DND-41 (cell line): ENCODE data around the gene C13orf46.
A peak's percentile ranks its signal among the peaks of the same experiment; 100 is the strongest.

Experiments used
- ATAC-seq: fragments of 200-7000 bp; cut with Tn5 transposase; 3 replicates; pipeline ENCODE4 v1.9.1; 2021; ENCODE audit warnings: low read depth; ENCODE audit not compliant: insufficient read depth
- DNase-seq: peaks from one replicate; pipeline ENCODE4 v3.0.0-alpha.2; 2020
- H2AFZ ChIP-seq: 2 replicates; pipeline ENCODE4 v1.6.0; 2012; ENCODE audit warnings: low read depth, low read length
- H3K27ac ChIP-seq: 2 replicates; pipeline ENCODE4 v1.5.1; 2012; ENCODE audit warnings: low read length, inconsistent platforms
- H3K27me3 ChIP-seq: fragments of 200-600 bp; sonication (generic); 2 replicates; pipeline ENCODE4 v1.6.0; 2012; ENCODE audit warnings: low read length, mild to moderate bottlenecking, inconsistent platforms; ENCODE audit not compliant: insufficient read depth, poor library complexity
- H3K36me3 ChIP-seq: 2 replicates; pipeline ENCODE4 v1.5.1; 2012; ENCODE audit warnings: low read length, inconsistent platforms; ENCODE audit not compliant: insufficient read depth
- H3K4me1 ChIP-seq: 2 replicates; pipeline ENCODE4 v1.5.1; 2012; ENCODE audit warnings: mild to moderate bottlenecking, low read length; ENCODE audit not compliant: insufficient read depth
- H3K4me2 ChIP-seq: 2 replicates; pipeline ENCODE4 v1.6.0; 2012; ENCODE audit warnings: mild to moderate bottlenecking, moderate library complexity, low read length, inconsistent platforms; ENCODE audit not compliant: insufficient read depth
- H3K4me3 ChIP-seq, 2 experiments: fragments of 200-600 bp in 1 of 2; shearing (Covaris generic) in 1 of 2; 2 replicates each; pipeline ENCODE4 v1.5.1; 2012 to 2016; ENCODE audit warnings: inconsistent platforms in 2 of 2, low read length in 2 of 2, mild to moderate bottlenecking in 2 of 2, low read depth in 1 of 2, moderate library complexity in 1 of 2
- H3K79me2 ChIP-seq: 2 replicates; pipeline ENCODE4 v1.6.0; 2012; ENCODE audit warnings: low read length, inconsistent platforms; ENCODE audit not compliant: insufficient read depth
- H3K9ac ChIP-seq: 2 replicates; pipeline ENCODE4 v1.6.0; 2012; ENCODE audit warnings: low read depth, mild to moderate bottlenecking, inconsistent platforms, low read length, moderate library complexity
- H3K9me3 ChIP-seq: 2 replicates; pipeline ENCODE4 v1.5.1; 2012; ENCODE audit warnings: low read length, moderate library complexity, mild to moderate bottlenecking, inconsistent platforms; ENCODE audit not compliant: insufficient read depth, severe bottlenecking
- H4K20me1 ChIP-seq: 2 replicates; pipeline ENCODE4 v1.6.0; 2012; ENCODE audit warnings: low read length; ENCODE audit not compliant: insufficient read depth
- EZH2 ChIP-seq: IDR thresholded peaks from 3 replicates; pipeline ENCODE4 v1.6.1; 2012; ENCODE audit warnings: borderline replicate concordance, low read depth, mild to moderate bottlenecking, moderate library complexity, low read length, inconsistent platforms; ENCODE audit not compliant: severe bottlenecking
- TF ChIP-seq, protein P1 (sequence below): IDR thresholded peaks from 2 replicates; pipeline ENCODE4 v1.5.1; 2012; ENCODE audit warnings: borderline replicate concordance, low read length, moderate library complexity, mild to moderate bottlenecking; ENCODE audit not compliant: poor library complexity, severe bottlenecking; ENCODE audit errors: extremely low read depth

C13orf46 gene

DNA sequence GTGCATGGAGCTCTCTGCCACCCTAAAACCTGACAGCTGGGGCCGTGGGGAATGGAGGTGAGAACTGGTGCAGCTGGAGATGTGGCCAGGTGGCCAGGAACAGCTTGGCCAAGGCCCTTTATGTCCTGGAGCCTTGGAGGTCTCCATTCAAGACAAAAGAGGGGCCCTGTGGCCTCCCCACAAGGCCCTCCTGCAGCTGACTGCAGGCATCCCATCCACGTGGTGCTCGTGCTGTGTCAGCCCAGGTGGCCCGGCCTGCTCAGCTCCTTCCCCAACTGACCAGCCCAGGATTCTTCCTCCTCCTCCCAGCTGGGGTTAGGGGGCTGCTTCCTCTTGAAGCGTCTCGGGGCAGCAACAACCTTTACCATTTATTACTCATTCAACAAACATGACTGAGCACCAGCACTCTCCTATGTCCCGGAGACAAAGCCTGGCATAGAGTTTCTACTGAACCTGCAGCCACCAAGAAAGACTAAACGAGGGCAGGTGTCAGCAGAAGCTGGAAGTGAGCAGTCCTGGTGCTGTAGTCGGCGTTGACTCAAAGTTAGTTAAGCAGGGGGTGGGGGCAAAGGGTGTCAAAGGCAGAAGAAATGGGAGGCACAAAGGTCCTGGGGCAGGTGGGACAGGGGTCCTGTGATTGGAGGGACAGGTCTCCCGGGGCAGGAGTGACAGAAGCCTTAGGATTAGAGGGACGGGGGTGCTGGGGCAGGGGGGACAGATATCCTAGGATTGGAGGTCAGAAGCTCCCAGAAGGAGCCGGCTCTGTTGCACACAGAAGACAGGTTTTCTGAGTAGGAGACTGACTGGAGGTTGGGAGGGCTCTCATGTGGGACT lies 23.3 kb upstream of the C13orf46 start:
- no peaks in the 10 kb centered on the region for H3K4me1 ChIP-seq
- no peak overlapping the region for H3K9ac ChIP-seq
- H2AFZ ChIP-seq = no peak overlapping the region
- H4K20me1 ChIP-seq = peaks cover 4% of the 10 kb centered on the region
- H3K36me3 ChIP-seq = peaks cover 58% of the 10 kb centered on the region
- ATAC-seq (no peak), DNase-seq (no peak)
- no peak overlapping the region for H3K27ac ChIP-seq
- H3K4me3 ChIP-seq = no peak overlapping the region
- TF ChIP-seq, protein P1, sequence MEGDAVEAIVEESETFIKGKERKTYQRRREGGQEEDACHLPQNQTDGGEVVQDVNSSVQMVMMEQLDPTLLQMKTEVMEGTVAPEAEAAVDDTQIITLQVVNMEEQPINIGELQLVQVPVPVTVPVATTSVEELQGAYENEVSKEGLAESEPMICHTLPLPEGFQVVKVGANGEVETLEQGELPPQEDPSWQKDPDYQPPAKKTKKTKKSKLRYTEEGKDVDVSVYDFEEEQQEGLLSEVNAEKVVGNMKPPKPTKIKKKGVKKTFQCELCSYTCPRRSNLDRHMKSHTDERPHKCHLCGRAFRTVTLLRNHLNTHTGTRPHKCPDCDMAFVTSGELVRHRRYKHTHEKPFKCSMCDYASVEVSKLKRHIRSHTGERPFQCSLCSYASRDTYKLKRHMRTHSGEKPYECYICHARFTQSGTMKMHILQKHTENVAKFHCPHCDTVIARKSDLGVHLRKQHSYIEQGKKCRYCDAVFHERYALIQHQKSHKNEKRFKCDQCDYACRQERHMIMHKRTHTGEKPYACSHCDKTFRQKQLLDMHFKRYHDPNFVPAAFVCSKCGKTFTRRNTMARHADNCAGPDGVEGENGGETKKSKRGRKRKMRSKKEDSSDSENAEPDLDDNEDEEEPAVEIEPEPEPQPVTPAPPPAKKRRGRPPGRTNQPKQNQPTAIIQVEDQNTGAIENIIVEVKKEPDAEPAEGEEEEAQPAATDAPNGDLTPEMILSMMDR = no peak
- no peak for TF ChIP-seq EZH2
- H3K27me3 ChIP-seq = no peaks in the 10 kb centered on the region
- H3K9me3 ChIP-seq = no peaks in the 10 kb centered on the region
- H3K4me2 ChIP-seq = no peak overlapping the region
- H3K79me2 ChIP-seq = no peaks in the 10 kb centered on the region

DNA sequence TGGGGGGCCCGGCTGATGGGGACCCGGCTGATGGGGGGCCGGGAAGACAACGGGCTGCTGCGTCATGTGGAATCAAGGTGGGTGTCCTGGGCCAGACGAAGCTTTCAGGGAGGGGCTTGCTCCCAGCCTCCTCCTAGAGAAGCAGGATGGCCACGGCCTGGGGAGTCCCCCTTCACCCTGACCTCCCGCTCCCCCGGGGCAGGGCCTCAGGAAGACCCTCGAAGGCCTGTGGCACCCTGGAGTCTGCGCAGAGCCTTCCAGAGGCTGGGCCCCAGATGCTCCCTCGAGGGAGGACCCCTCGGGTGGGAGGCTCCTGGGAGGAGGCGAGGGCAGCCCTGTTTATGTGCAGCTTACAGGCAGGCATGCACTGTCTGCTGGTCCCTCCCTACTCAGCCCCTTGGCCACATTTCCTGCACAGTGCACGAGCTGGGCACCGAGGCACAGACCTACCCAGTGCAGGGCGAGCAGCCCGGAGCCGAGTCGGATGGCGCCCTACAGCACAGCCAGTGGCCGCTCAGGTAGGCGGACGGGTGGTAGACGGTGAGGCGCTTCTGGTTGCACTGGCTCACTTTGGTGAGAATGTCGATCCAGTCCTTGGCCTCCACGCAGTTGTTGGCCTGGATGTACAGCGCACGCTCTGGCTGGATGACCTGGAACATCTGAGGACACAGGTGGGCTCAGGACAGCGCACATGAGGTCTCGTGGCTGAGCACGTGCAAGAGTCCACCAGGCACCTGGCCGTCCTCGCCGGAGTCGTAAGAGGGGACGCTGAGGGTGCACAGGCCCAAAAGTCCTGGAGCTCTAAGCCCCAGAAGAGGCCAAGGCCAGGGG lies 22.4 kb upstream of the C13orf46 start:
- DNase-seq (no peak), ATAC-seq (0 out of 3 replicates have a peak, but pooled peaks have one; percentile 17)
- Histone ChIP-seq H3K36me3 (peaks cover 66% of the 10 kb centered on the region), H4K20me1 (peaks cover 4% of the 10 kb centered on the region), H3K79me2 (no peaks in the 10 kb centered on the region), H3K4me1 (no peaks in the 10 kb centered on the region), H2AFZ (no peak overlapping the region), H3K9ac (no peak overlapping the region), H3K27ac (no peak overlapping the region), H3K9me3 (no peaks in the 10 kb centered on the region), H3K4me2 (no peak overlapping the region), H3K4me3 (no peak overlapping the region), H3K27me3 (no peaks in the 10 kb centered on the region)
- TF ChIP-seq, protein P1 = no peak
- no peak for TF ChIP-seq EZH2

DNA sequence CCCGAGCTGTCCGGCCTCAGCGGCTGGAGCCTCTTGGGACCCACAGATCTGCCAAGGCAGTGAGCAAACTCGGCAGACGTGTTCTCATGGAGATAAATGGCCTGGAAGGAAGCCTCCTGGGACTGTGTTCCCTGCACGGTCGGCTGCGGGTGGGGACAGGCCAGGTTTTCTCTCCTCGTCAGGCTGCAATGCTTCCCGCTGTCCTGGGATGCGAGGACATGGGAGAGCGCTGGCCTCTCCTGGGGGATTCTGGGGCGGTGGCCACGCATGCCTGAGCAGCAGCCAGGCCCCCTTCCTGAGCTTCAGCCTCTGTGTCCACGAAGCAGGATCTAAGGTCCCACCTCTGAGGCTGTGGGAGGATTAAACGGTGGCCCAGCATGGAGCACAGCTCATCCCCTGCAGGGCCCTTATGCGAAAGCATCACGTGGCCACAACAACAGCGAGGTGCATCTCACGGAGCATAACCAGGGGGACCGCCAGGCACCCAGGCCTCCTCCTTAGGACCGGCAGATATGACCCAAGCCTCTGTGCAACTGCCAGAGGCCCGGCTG lies 21.2 kb upstream of the C13orf46 start:
- H3K4me1 ChIP-seq = no peaks in the 10 kb centered on the region
- peaks cover under 1% of the 10 kb centered on the region for H4K20me1 ChIP-seq
- DNase-seq (no peak), ATAC-seq (0 out of 3 replicates have a peak, but pooled peaks have one; percentile 14)
- H3K4me2 ChIP-seq = no peak overlapping the region
- no peaks in the 10 kb centered on the region for H3K79me2 ChIP-seq
- peaks cover 66% of the 10 kb centered on the region for H3K36me3 ChIP-seq
- no peak for TF ChIP-seq EZH2
- TF ChIP-seq, protein P1 = no peak
- no peak overlapping the region for H3K27ac ChIP-seq
- no peak overlapping the region for H3K9ac ChIP-seq
- H3K27me3 ChIP-seq = no peaks in the 10 kb centered on the region
- H2AFZ ChIP-seq = no peak overlapping the region
- H3K9me3 ChIP-seq = no peaks in the 10 kb centered on the region
- no peak overlapping the region for H3K4me3 ChIP-seq
